Mucosa of gallbladder (tissue), 1 donor: ENCODE measurements around the gene CSTF3. TPM values are rescaled to one million over a fixed set of nuclear protein-coding genes. Genes with fewer than 3 reads are reported as not detected.

Source experiments
- DNase-seq: peaks from one replicate; pipeline ENCODE4 v3.0.0-alpha.2; 2020; ENCODE audit warnings: low spot score
- total RNA-seq: library from RNA; stranded (reverse); gene quantifications from one replicate; pipeline ENCODE4 v1.2.1, GENCODE V29; 2021
- donor health status: DM: no; HTN: no; CAD: no.

The CSTF3 gene
- total RNA-seq, 1 donor from 2014 or later: 21.4 TPM

GRCh38 chr11:33040862-33041453 lies 120.3 kb downstream of the CSTF3 start:
- DNase-seq: no peak

- no peak for DNase-seq
Observed at GRCh38 chr11:33040033-33040861, 121.0 kb downstream of the CSTF3 start.

- peak; percentile 93 for DNase-seq
Observed at GRCh38 chr11:33039274-33040032, 121.8 kb downstream of the CSTF3 start, which contains the start of gene TCP11L1. Gene TCP11L1 (plus strand): TSS chr11:33039572. CDS start chr11:33043774, 4,202 bp downstream.

- DNase-seq: no peak
Observed at GRCh38 chr11:33035011-33035410, 126.3 kb downstream of the CSTF3 start.

Other genes with a start within 250 kb of the CSTF3 start
- 10.4 TPM for gene DEPDC7, start 145.6 kb downstream of the CSTF3 start, total RNA-seq
- 40.7 TPM for gene TCP11L1, start 121.9 kb downstream of the CSTF3 start, total RNA-seq
- 105 TPM for gene HIPK3, start 95.9 kb upstream of the CSTF3 start, total RNA-seq
- gene KIAA1549L, start 214.6 kb upstream of the CSTF3 start, total RNA-seq: 0.14 TPM